Ishikawa (cell line): Measurements from ENCODE around the gene DCAF6.

Experiments used
- CEBPB ChIP-seq: IDR thresholded peaks from 2 replicates; pipeline ENCODE4 v1.6.1; 2012
- CREB1 ChIP-seq: IDR thresholded peaks from 2 replicates; pipeline ENCODE4 v1.6.1; 2012; ENCODE audit warnings: low read depth
- EGR1 ChIP-seq: IDR thresholded peaks from 2 replicates; pipeline ENCODE4 v1.6.1; 2012
- EP300 ChIP-seq: IDR thresholded peaks from 2 replicates; pipeline ENCODE4 v1.6.1; 2012; ENCODE audit warnings: borderline replicate concordance
- FOXM1 ChIP-seq: IDR thresholded peaks from 2 replicates; pipeline ENCODE4 v1.6.1; 2012; ENCODE audit warnings: low read depth, borderline replicate concordance
- NFIC ChIP-seq: IDR thresholded peaks from 2 replicates; pipeline ENCODE4 v1.6.1; 2012
- RAD21 ChIP-seq: IDR thresholded peaks from 2 replicates; pipeline ENCODE4 v1.6.1; 2012; ENCODE audit warnings: low read depth
- TAF1 ChIP-seq: IDR thresholded peaks from 2 replicates; pipeline ENCODE4 v1.6.1; 2012; ENCODE audit warnings: low read depth, mild to moderate bottlenecking
- TCF12 ChIP-seq: IDR thresholded peaks from 2 replicates; pipeline ENCODE4 v1.6.1; 2012; ENCODE audit warnings: low read depth
- TEAD4 ChIP-seq: IDR thresholded peaks from 2 replicates; pipeline ENCODE4 v1.6.1; 2012
- YY1 ChIP-seq: IDR thresholded peaks from 2 replicates; pipeline ENCODE4 v1.6.1; 2012; ENCODE audit warnings: low read depth
- ZBTB7A ChIP-seq: IDR thresholded peaks from 2 replicates; pipeline ENCODE4 v1.6.1; 2012; ENCODE audit warnings: low read depth
- TF ChIP-seq, protein P1 (sequence below): IDR thresholded peaks from 2 replicates; pipeline ENCODE4 v1.6.1; 2012
- TF ChIP-seq, protein P2 (sequence below): IDR thresholded peaks from 2 replicates; pipeline ENCODE4 v1.6.1; 2012
- TF ChIP-seq, protein P3 (sequence below): IDR thresholded peaks from 2 replicates; pipeline ENCODE4 v1.6.1; 2012; ENCODE audit warnings: low read depth, mild to moderate bottlenecking

DCAF6 gene

DNA sequence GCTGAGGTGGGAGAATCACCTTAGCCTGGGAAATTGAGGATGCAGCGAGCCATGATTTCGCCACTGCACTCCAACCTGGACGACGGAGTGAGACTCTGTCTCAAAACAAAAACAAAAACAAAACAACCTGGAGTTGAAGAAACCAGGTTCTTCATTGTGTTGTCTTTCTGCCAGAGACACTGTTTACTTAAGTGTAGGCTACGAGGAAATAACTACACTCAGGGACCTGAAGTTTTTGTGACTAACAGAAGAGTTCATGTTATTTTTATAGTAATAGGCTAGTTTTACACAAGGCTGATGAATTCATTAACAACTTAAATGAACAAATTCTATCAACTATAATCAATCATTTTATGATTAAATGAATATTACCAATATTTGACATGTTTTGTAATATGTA lies 98.9 kb downstream of the DCAF6 start:
- TF ChIP-seq, protein P1, sequence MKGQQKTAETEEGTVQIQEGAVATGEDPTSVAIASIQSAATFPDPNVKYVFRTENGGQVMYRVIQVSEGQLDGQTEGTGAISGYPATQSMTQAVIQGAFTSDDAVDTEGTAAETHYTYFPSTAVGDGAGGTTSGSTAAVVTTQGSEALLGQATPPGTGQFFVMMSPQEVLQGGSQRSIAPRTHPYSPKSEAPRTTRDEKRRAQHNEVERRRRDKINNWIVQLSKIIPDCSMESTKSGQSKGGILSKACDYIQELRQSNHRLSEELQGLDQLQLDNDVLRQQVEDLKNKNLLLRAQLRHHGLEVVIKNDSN: no peak
- TF ChIP-seq TAF1 (no peak), CREB1 (no peak), TEAD4 (no peak), NFIC (no peak), EGR1 (no peak), EP300 (no peak)

DNA sequence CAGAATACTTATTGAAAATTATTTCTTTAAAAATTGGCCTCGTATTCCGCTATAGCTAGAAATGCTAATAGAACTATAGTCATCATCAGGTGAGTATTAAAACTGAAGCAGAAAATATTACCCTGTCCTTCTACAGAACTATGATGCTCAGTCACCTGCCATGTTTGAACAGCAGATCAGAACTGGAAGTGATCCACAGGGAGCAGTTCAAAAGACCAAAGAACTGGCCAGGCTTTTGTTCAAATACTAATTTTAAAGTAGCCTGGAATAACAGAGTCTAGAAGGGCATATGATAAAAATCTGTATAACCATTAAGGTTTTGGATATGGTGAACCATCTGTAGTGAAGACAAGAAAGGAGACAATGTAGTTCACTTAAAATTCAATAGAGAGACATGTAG lies 105.9 kb downstream of the DCAF6 start:
- TF ChIP-seq EP300: no peak
- no peak for TF ChIP-seq TAF1
- TF ChIP-seq FOXM1: no peak
- no peak for TF ChIP-seq ZBTB7A
- TF ChIP-seq CREB1: no peak
- TF ChIP-seq, protein P1: no peak
- no peak for TF ChIP-seq YY1
- TF ChIP-seq TEAD4: no peak
- TF ChIP-seq, protein P2, sequence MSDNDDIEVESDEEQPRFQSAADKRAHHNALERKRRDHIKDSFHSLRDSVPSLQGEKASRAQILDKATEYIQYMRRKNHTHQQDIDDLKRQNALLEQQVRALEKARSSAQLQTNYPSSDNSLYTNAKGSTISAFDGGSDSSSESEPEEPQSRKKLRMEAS: no peak
- no peak for TF ChIP-seq EGR1
- no peak for TF ChIP-seq RAD21
- TF ChIP-seq CEBPB: no peak
- no peak for TF ChIP-seq NFIC
- TF ChIP-seq, protein P3, sequence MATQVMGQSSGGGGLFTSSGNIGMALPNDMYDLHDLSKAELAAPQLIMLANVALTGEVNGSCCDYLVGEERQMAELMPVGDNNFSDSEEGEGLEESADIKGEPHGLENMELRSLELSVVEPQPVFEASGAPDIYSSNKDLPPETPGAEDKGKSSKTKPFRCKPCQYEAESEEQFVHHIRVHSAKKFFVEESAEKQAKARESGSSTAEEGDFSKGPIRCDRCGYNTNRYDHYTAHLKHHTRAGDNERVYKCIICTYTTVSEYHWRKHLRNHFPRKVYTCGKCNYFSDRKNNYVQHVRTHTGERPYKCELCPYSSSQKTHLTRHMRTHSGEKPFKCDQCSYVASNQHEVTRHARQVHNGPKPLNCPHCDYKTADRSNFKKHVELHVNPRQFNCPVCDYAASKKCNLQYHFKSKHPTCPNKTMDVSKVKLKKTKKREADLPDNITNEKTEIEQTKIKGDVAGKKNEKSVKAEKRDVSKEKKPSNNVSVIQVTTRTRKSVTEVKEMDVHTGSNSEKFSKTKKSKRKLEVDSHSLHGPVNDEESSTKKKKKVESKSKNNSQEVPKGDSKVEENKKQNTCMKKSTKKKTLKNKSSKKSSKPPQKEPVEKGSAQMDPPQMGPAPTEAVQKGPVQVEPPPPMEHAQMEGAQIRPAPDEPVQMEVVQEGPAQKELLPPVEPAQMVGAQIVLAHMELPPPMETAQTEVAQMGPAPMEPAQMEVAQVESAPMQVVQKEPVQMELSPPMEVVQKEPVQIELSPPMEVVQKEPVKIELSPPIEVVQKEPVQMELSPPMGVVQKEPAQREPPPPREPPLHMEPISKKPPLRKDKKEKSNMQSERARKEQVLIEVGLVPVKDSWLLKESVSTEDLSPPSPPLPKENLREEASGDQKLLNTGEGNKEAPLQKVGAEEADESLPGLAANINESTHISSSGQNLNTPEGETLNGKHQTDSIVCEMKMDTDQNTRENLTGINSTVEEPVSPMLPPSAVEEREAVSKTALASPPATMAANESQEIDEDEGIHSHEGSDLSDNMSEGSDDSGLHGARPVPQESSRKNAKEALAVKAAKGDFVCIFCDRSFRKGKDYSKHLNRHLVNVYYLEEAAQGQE: no peak
- TF ChIP-seq TCF12: no peak

DNA sequence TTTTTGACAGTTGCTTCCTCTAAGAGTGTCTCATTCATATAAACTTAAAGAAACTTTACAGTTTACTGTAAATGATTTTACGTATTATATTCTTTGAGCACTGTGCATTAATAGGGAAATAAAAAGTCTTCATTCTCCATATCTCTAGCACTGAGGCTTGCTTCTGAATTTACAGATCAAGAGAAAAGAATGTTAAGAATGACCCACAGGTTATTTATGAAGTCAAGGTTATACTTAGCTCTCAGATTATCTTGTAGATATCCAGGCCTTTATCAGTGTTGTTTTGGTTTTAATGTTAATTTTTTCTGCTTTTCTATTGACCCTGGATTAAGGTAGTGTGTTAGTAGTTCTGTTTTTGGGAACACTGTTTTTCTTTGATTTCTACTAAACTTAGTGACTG lies 108.8 kb downstream of the DCAF6 start:
- TF ChIP-seq, protein P2: no peak
- TF ChIP-seq TEAD4 (no peak), ZBTB7A (no peak), TAF1 (no peak), FOXM1 (no peak), CREB1 (no peak), NFIC (no peak), EP300 (no peak), RAD21 (no peak), CEBPB (no peak), EGR1 (no peak), TCF12 (no peak), YY1 (no peak)
- TF ChIP-seq, protein P3: no peak
- TF ChIP-seq, protein P1: no peak

DNA sequence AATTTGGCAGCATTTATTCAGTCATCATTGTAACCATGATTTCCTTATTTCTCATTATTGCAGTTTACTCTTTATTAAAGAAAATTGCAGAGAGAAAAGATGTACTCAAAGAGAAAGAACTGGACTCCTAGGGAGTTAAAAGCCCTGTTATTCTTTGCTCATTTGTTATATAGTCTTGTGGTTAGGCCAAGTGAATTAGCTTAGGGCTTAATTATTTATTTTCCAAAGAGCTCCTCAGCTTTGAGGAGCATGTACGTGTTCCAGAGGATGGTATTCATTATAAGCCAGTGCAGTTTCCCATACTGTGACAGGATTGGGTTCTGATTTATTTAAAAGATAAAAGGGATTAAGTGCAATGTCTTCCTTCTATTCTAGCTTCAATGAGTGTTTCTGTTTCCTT lies 113.8 kb downstream of the DCAF6 start:
- TF ChIP-seq TCF12 (no peak), RAD21 (no peak), CREB1 (no peak), ZBTB7A (no peak), EGR1 (no peak), YY1 (no peak), EP300 (no peak), TEAD4 (no peak), NFIC (no peak), CEBPB (no peak), TAF1 (no peak), FOXM1 (no peak)
- TF ChIP-seq, protein P3: no peak
- TF ChIP-seq, protein P1: no peak
- TF ChIP-seq, protein P2: no peak
